GM19099 (cell line): ENCODE data around the gene GPR150.

ENCODE experiments used
- POLR2A ChIP-seq: IDR thresholded peaks from 3 replicates; pipeline ENCODE4 v1.6.1; 2011; ENCODE audit warnings: low read depth; ENCODE audit not compliant: insufficient read length; ENCODE audit errors: extremely low read depth

The GPR150 gene

DNA sequence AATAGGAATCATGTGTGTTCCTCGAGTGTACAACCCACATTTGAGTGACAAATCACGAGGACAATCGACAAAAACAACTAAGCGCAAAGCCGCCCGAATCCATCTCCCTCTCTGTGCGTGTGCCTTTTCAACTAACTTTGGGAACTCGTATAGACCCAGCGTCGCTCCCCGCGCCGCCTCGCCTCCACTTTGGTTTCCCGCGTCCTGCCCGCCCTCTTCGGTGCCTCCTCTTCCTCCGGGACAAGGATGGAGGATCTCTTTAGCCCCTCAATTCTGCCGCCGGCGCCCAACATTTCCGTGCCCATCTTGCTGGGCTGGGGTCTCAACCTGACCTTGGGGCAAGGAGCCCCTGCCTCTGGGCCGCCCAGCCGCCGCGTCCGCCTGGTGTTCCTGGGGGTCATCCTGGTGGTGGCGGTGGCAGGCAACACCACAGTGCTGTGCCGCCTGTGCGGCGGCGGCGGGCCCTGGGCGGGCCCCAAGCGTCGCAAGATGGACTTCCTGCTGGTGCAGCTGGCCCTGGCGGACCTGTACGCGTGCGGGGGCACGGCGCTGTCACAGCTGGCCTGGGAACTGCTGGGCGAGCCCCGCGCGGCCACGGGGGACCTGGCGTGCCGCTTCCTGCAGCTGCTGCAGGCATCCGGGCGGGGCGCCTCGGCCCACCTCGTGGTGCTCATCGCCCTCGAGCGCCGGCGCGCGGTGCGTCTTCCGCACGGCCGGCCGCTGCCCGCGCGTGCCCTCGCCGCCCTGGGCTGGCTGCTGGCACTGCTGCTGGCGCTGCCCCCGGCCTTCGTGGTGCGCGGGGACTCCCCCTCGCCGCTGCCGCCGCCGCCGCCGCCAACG is at the start of gene GPR150:
TSS of gene GPR150 (plus strand) at position 58 of the 840 bp plus-strand sequence. CDS start at position 247, 189 bp downstream.
- TF ChIP-seq POLR2A, result peak; percentile 42

DNA sequence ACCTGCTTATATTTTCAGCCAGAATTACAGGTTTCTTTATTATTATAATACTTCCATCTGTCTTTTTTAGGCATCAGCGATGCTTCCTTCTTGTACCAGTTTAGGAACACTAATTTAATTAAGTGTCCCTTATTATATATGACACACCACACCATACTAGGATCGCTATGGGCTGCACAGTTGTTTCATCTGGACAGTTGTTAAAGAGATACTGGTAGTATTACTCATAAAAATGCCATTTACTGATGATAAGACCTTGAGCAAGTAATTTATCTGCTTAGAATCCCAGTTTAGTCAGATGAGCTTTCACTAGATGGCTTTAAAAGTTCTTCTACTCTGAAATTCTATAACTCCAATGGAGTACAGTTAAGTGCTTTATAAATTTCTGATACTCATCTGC is 47.9 kb upstream of the GPR150 start:
- no peak for TF ChIP-seq POLR2A

DNA sequence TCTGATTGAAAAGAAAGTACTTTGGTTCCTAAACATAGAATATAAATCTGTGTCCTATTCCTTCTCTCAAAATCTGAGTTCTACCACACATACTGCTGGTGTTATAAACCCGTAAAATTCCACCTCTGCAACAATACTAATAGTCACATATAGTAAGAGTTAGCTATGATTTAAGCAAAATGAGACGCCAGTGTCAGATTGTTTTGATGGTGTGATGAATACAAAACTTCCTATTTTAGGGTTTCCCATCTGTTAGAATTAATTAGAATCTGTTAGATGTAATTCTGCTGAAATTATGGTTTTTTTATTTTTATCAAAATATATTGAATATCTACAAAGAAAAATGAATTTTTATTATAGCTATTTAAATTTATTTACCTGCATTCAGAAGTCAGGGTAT is 38.3 kb upstream of the GPR150 start:
- no peak for TF ChIP-seq POLR2A

DNA sequence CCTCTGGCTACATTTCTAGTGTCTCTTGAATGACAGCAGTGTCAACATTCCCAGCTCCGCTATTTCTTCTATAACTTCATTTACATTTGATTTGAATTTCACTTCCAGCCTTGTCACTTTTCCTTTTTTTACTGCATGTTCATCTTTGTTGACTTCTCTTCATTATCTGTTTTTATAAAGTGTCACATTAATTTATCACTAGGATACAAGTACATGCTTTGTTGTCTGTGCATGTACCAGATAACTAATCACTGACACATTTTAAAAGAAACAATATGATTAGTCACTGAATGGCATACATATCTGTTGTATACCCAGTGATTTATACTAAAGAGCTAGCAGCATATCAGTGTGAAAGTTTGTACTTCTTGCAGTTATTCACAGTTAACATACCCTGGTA is 35.9 kb upstream of the GPR150 start:
- TF ChIP-seq POLR2A, result no peak

DNA sequence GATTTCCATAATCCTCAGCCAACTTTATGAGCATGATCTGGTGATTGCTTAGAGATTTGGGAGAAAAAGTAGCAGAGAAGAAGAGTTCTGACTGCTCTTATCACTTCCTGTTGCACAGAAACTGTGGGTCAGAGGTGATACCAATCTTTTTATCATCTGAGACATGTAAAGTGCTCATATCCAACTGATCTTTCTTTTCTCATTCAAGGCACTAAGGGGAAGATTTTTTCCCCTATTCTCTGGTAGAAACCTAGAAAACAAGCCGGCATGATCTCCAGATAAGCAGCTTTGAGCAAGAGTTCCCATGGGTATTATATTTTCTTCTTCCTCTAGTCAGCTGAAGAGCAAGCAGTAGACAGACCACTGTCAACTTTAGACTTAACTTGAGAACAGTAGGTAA is 29.0 kb upstream of the GPR150 start:
- no peak for TF ChIP-seq POLR2A

DNA sequence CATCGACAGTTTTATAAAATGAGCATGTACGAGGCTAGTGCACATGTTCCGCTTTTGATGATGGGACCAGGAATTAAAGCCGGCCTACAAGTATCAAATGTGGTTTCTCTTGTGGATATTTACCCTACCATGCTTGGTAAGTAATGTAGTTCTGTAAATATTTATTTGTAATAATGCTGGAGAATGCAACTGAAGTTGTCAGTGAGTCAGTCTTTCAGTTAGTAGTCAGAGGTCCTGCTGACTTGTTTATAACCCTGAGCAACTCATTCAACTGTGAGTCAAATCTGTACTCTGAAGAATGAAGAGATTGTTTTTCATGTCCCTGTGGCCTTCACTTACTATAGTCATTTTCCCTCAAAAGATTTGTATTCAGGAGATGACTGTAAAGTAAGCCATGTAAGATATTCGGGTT is 28.4 kb upstream of the GPR150 start:
- TF ChIP-seq POLR2A, result no peak

DNA sequence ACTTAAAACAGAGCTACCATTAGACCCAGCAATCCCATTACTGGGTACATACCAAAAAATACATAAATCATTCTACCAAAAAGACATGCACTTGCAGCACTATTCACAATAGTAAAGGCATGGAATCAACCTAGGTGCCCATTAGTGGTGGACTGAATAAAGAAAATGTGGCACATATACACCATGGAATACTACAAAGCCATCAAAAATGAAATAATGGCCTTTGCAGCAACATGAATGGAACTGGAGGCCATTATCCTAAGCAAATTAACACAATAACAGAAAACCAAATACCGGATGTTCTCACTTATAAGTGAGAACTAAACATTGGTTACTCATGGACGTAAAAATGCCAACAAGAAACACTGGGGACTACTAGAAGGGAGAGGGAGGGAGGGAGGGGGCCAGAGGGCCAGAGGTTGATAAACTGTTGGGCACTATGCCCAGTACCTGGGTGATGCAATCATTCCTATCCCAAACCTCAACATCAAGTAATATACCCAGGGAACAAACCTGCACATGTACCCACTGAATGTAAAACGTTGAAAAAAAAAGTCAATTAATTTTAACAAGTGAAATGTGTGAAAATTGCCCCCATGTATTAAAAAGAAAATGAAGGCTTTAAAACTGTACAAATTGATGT is 24.5 kb upstream of the GPR150 start:
- TF ChIP-seq POLR2A, result no peak

DNA sequence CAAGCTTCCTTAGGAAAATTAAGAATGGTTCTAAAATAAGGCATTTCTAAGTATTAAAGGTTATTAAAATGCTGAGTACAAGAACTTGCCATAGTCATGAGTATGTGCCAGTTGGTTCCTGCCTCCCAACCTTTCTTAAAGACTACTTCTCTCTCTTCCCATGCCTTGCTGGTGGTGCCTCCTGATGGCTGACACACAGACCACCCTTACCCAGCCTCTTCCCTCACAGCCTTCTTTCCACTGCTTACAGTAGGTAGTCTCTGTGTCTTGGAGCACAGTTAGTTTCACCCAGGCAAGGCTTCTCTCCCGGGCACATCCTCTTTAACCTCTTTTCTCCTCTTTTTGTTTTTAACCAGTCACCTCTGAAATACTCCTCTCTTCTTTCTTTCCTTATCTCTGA is 20.6 kb upstream of the GPR150 start:
- no peak for TF ChIP-seq POLR2A

DNA sequence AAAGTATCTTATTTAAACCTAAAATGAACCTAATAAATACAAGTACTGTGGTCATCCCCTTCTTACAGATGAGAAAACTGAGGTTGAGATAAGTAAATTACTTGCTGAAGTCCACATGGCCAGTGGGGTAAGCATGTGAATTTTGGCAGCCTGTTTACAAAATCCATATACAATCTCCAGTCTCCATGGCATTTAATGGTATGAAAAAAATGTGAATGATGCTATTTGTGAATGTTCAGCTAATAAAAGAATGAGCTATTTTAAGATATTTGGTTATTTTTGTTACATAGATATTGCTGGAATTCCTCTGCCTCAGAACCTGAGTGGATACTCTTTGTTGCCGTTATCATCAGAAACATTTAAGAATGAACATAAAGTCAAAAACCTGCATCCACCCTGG is 19.3 kb upstream of the GPR150 start:
- TF ChIP-seq POLR2A, result no peak

DNA sequence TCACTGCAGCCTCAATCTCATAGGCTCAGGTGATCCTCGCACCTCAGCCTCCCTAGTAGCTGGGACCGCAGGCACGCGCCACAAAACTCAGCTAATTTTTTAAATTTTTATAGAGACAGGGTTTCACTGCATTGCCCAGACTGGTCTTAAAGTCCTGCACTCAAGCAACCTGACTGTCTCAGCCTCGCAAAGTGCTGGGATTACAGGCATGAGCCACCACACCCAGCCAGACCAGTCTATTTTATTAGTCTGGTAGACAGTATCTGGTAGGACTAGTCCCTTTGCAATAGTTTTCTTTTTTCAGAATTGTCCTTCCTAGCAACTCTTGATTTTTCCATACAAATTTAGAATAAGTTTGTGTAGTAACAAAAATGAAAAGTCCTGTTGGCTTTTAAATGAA is 14.1 kb upstream of the GPR150 start:
- TF ChIP-seq POLR2A, result no peak

DNA sequence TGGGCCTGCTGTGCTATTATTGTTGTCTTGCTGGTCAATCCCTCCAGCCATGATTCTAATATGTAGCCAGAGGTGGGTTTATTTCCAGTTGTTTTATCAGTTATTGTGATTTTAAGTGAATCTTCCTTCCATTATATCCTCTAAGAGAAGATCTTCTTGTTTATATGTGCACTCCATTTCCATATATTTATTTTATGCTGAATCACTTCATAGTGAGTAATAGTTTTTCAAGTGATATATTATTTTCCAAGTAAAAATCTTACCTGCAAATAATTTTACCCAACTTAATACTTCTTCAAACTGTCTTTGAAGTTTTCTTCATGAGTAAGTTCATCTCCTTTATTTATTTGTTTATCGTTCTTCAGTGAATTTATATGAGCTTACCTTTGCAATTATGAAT is 13.5 kb upstream of the GPR150 start:
- TF ChIP-seq POLR2A, result no peak

DNA sequence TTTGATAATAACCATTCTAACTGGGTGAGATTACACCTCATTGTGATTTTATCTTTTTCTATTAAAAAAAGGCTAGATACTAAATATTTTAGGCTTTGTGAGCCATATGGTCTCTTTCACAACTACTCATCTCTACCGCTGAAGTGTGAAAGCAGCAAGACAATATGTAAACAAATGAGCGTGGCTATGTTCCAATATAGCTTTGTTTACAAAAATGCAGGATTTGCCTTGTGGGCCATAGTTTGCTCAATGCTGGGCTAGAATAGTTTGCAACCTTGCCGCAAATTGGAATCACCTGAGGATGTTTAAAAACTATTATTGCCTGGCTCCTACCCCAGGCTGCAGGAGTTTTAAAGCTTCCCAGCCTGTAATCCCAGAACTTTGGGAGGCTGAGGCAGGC is 10.2 kb upstream of the GPR150 start:
- no peak for TF ChIP-seq POLR2A

DNA sequence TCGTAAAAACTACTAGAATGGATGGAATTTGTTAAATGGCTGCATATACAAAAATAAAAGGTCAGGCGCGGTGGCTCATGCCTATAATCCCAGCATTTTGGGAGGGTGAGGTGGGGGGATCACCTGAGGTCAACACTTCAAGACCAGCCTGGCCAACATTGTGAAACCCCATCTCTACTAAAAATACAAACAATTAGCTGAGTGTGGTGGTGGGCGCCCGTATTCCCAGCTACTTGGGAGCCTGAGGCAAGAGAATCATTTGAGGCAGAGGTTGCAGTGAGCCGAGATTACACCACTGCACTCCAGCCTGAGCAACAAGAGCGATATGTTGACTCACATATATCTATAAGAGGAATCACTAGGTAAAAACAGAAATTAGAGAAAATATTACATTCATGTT is 9.3 kb upstream of the GPR150 start:
- TF ChIP-seq POLR2A, result no peak

DNA sequence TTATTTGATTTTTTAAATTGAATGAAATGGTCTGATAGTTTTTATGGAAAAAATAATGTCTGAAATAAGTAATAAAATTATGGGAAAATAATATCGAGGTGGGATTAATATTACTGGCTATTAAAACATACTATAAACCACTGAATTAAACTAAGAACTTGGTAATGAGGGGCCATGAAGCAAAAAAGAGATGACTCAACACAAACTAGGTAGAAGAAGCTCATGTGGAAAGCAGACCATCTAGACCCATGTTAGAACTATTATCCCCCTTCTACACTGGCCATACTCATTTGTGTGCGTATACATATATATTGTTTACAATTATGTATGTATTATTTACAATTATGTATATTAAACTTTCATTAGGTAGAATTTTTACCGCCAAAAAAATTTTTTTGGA is 8.5 kb upstream of the GPR150 start:
- TF ChIP-seq POLR2A, result no peak

DNA sequence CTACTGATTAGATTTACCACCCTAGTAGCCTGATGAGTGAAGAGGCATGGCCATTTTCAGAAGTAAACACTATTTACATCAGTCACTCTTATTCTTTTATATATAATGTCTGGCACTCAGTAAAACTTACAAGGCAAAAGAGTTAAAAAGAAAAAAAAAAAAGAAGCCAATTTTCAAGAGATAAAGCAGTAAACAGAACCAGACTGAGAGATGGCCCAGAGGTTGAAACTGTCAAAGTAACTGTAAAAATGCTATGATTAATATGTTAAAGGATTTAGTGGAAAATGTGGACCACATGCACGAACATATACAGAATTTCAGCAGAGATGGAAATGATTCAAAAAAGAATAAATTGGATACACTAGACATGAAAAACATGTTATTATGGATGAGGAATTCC is 6.4 kb upstream of the GPR150 start:
- no peak for TF ChIP-seq POLR2A

DNA sequence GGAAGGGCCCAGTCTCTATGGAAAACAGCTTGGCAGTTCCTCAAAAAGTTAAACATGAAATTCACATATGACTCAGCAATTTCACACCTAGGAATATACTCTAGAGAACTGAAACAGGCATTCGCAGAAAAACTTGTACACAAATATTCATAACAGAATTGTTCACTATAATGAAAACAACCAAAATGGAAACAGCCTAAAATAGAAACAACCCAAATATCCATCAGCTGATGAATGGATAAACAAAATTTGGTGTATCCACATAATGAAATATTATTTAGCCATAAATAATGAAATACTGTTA is 4.8 kb upstream of the GPR150 start:
- no peak for TF ChIP-seq POLR2A
